Bronchial epithelial cell (primary cell): ENCODE measurements around the gene TMEM201. TPM values are rescaled to one million over a fixed set of nuclear protein-coding genes. Genes with fewer than 3 reads are reported as not detected.

Experiments
- DNase-seq: peaks from one replicate; pipeline ENCODE4 v3.0.0-alpha.2; 2010; ENCODE audit warnings: low read depth
- FAIRE-seq: peaks from 2 replicates; lab custom pipeline; 2011; peaks lifted over from hg19 to GRCh38; lab: Jason Lieb, UNC
- H3K27me3 ChIP-seq: 2 replicates; pipeline ENCODE4 v1.5.1; 2011; ENCODE audit warnings: low read length; ENCODE audit not compliant: control insufficient read depth, insufficient read depth
- H3K36me3 ChIP-seq: 2 replicates; pipeline ENCODE4 v1.5.1; 2011; ENCODE audit warnings: low read length; ENCODE audit not compliant: control insufficient read depth, insufficient read depth
- H3K4me3 ChIP-seq: 2 replicates; pipeline ENCODE4 v1.5.1; 2011; ENCODE audit warnings: mild to moderate bottlenecking, low read depth, low read length, control low read depth
- total RNA-seq: library from RNA; depleted of rRNA; stranded (reverse); fragments of >200 nt; gene quantifications from 2 replicates; pipeline ENCODE4 v1.2.1, GENCODE V29; 2014
- TF ChIP-seq, protein P1 (sequence below): IDR thresholded peaks from 2 replicates; pipeline ENCODE4 v1.5.1; 2011; ENCODE audit warnings: mild to moderate bottlenecking, moderate library complexity, low read length, control low read depth, inconsistent platforms; ENCODE audit not compliant: insufficient read depth, severe bottlenecking

Gene TMEM201
- total RNA-seq, 1 donor from 2014 or later: 1.8 TPM

DNA sequence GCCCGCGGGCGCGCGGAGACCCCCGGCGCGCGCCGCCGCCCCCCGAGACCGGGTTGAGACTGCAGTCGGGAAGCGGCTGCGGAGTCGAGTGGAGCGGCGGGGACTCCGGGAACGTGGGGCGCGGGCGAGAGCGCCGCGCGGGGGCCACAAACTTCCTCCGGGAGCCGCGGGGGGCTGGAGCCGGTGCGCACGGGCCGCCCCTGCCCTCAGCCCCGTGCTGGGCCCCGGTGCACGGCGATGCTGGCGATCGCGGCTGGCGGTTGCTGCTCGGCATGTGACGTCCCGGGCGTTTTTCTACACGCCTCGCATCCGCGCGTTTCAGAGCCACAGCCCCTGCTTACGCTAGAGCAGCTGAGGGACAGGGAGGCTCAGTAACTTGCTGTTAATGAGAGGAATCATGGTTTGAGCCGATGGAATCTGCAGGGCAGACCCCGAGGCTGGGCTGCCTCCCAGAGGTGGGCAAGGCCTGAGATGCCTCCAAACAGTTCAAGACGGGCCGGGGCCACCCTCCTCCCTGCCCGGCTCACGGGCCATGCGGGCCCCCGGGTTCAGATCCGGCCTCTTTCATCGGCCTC is 520 bp downstream of the TMEM201 start:
- DNase-seq: peak; percentile 8
- TF ChIP-seq, protein P1, sequence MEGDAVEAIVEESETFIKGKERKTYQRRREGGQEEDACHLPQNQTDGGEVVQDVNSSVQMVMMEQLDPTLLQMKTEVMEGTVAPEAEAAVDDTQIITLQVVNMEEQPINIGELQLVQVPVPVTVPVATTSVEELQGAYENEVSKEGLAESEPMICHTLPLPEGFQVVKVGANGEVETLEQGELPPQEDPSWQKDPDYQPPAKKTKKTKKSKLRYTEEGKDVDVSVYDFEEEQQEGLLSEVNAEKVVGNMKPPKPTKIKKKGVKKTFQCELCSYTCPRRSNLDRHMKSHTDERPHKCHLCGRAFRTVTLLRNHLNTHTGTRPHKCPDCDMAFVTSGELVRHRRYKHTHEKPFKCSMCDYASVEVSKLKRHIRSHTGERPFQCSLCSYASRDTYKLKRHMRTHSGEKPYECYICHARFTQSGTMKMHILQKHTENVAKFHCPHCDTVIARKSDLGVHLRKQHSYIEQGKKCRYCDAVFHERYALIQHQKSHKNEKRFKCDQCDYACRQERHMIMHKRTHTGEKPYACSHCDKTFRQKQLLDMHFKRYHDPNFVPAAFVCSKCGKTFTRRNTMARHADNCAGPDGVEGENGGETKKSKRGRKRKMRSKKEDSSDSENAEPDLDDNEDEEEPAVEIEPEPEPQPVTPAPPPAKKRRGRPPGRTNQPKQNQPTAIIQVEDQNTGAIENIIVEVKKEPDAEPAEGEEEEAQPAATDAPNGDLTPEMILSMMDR: no peak

DNA sequence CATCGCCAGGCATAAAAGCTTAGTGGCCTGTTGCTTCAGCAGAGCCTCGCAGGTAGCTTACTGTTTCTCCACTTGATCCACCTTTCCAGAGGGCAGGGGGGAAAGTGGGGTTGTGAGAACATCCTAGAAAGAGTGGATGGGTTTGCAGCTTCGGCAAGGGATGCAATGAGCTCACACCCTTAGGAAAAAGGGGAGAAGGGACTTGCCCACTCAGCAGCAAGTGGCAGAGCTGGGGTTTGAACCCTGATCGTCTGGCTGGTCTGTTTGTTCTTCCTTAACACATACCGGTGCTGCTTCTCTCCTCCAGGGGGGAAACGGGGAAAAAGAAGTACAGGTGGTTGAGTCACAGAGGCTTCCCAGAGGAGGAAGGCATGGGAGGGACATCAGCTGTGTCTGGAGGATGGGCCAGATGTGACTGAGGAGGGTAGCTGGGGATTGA is 1.0 kb downstream of the TMEM201 start:
- FAIRE-seq (no peak), DNase-seq (peak; percentile 51)
- H3K36me3 ChIP-seq: no peaks in the 10 kb centered on the region
- TF ChIP-seq, protein P1: no peak
- H3K4me3 ChIP-seq: peak overlapping the region; percentile 54
- H3K27me3 ChIP-seq: no peaks in the 10 kb centered on the region

More for the DNA sequence above, 520 bp downstream of the TMEM201 start:
- no peaks in the 10 kb centered on the region for H3K27me3 ChIP-seq
- H3K4me3 ChIP-seq: peak overlapping the region; percentile 54
- H3K36me3 ChIP-seq: no peaks in the 10 kb centered on the region
- no peak for FAIRE-seq

GRCh38 chr1:9590201-9590600 is 1.5 kb downstream of the TMEM201 start:
- Histone ChIP-seq H3K36me3 (no peaks in the 10 kb centered on the region), H3K27me3 (no peaks in the 10 kb centered on the region), H3K4me3 (no peak overlapping the region)
- no peak for DNase-seq
- FAIRE-seq: peak; percentile 81
- TF ChIP-seq, protein P1: no peak

DNA sequence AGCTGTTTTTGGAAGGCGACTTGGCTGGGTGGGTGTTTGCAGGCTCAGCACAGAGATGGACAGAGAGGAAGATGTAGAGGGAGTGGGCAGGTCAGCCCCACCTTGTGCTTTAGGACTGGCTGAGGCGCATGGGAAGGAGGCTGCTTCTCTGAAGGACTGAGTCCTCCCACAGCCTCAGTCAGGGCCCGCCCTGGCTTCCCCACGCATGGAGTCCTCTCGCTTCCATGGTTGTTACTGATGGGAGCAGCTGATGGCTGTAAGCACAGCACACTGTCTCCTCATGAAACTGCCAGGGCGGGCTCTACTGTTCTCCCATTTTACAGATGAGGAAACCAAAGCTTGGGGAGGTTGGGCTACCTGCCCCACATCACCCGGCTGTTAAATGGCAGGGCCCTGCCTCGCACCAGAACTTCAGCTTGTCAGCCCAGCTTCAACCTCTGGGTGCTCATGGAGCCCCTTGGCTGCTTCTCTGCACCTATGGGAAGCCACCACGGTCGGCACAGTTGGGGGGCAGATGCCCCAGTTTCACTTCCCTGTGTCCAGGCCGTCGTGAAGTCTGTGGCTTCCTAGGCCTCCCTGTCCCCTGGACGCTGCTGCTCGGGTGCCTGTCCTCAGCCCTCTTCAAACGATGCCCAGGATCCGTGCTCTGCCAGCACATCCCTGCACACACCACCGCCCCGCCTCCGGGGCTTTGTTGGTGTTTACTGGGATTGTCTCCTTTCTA is 2.4 kb downstream of the TMEM201 start:
- DNase-seq (no peak), FAIRE-seq (no peak)
- TF ChIP-seq, protein P1: no peak
- no peak overlapping the region for H3K4me3 ChIP-seq
- no peaks in the 10 kb centered on the region for H3K36me3 ChIP-seq
- H3K27me3 ChIP-seq: no peaks in the 10 kb centered on the region

DNA sequence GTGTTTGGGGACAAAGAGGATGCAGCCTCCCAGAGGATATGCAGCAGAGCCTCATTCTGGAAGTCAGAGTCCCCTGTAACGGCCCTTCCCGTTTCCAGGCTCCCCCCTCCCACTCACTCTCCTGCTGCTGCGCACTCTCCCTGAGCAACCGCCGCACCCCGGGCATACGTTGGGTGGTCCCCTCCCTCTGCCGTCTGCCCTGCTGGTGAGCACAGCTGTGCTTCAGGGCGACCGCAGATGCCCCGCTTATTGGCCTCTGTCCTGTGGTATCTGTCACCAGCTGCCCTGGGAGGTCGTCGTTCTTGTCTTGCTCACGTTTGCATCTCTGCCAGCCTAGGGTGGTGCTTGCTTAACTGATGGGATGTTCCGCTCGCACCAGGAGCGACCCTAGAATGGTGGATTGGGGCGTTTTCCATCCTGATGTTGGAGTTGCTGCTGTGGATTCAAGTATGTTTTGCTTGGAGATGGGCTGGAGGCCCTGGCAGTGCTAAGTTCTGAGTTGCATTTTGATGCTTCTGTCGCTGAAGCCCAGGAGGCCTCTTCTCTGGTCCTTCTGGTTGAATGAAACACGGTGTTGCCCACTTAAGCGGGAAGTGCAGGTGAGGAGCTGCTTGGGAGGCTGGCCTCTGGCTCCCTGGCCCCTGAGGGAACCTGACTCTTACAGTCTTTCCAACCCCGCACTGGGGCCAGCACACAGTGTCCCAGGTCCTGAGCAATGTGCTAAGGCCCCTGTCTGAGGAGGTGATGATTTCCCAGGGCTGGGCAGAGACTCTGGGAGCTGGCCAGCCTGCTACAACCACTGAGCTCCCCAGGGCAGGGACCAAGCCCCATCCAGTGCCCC is 3.2 kb downstream of the TMEM201 start:
- FAIRE-seq (no peak), DNase-seq (no peak)
- Histone ChIP-seq H3K27me3 (no peaks in the 10 kb centered on the region), H3K36me3 (peaks cover 1% of the 10 kb centered on the region), H3K4me3 (no peak overlapping the region)
- TF ChIP-seq, protein P1: no peak
